GM04504 (cell line): Measurements from ENCODE around the gene PPP4C.
"Not testable (repeated sequence)": the region's sequence is repeated elsewhere in the genome, so short reads cannot be mapped to it uniquely, and the experiment has no call there.

Source experiments
- DNase-seq: peaks from one replicate; pipeline ENCODE4 v3.0.0-alpha.2; 2012; ENCODE audit warnings: low read depth

The PPP4C gene

GRCh38 chr16:30096862-30097563, 21.2 kb downstream of the PPP4C start:
- no peak for DNase-seq

GRCh38 chr16:30104090-30104489, 28.3 kb downstream of the PPP4C start:
- DNase-seq = no peak

- no peak for DNase-seq
These were observed 28.7 kb downstream of the PPP4C start for GRCh38 chr16:30104492-30104891.

- DNase-seq = no peak
These were observed 32.5 kb downstream of the PPP4C start for GRCh38 chr16:30108059-30108850.

- DNase-seq = no peak
These were observed 34.9 kb downstream of the PPP4C start for GRCh38 chr16:30110661-30111060.

- DNase-seq = no peak
These were observed 36.6 kb downstream of the PPP4C start for GRCh38 chr16:30112197-30113030.

GRCh38 chr16:30113031-30113710, 37.4 kb downstream of the PPP4C start, which contains the start of gene GDPD3:
Gene GDPD3 (minus strand): TSS chr16:30113537. CDS start chr16:30113478, 59 bp downstream.
- no peak for DNase-seq

GRCh38 chr16:30113711-30114333, 38.0 kb downstream of the PPP4C start:
- no peak for DNase-seq

GRCh38 chr16:30114411-30114810, 38.6 kb downstream of the PPP4C start:
- no peak for DNase-seq

GRCh38 chr16:30114833-30115232, 39.0 kb downstream of the PPP4C start:
- not testable (repeated sequence) for DNase-seq

- DNase-seq = no peak
These were observed 39.4 kb downstream of the PPP4C start for GRCh38 chr16:30115238-30115637.

GRCh38 chr16:30116291-30117207, 40.8 kb downstream of the PPP4C start:
- DNase-seq = no peak

- no peak for DNase-seq
These were observed 42.0 kb downstream of the PPP4C start for GRCh38 chr16:30117768-30118167.

- no peak for DNase-seq
These were observed 43.6 kb downstream of the PPP4C start for GRCh38 chr16:30119428-30119827.

- no peak for DNase-seq
These were observed 44.7 kb downstream of the PPP4C start for GRCh38 chr16:30120340-30121105.

- DNase-seq = no peak
These were observed 46.2 kb downstream of the PPP4C start for GRCh38 chr16:30121741-30122571.

- DNase-seq = no peak
These were observed 46.9 kb downstream of the PPP4C start for GRCh38 chr16:30122604-30123160.

- DNase-seq = no peak
These were observed 49.2 kb downstream of the PPP4C start for GRCh38 chr16:30124985-30125379.
